ENCODE results near the gene BANF2. TPM values are rescaled to one million over a fixed set of nuclear protein-coding genes. Genes with fewer than 3 reads are reported as not detected.
"Not testable (repeated sequence)": the region's sequence is repeated elsewhere in the genome, so short reads cannot be mapped to it uniquely, and the experiment has no call there.

The BANF2 gene
- total RNA-seq, 1 experiment from 2014 or later = not detected

DNA sequence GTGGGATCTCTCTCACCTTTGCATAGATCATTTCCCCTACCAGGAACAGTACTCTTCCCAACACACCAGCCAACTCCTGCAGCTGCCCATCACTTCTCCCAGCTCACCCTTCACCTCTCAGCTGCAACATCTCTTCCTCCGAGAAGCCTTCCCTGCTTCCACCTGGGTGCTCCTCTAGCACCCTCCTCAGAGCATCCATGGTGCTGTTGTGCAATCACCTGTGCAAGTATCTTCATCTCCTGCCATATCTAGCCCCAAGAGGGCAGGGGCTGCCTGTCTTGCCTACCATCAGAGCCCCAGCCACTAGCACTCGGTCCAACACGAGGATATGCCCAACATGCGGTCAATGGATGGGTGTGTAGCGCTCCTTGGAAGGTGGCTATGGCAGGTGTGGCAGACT lies 75.8 kb downstream of the BANF2 start:
- no peaks in the 10 kb centered on the region for H3K9me3 ChIP-seq (ENCODE audit: low read length)
- TF ChIP-seq, protein P1, sequence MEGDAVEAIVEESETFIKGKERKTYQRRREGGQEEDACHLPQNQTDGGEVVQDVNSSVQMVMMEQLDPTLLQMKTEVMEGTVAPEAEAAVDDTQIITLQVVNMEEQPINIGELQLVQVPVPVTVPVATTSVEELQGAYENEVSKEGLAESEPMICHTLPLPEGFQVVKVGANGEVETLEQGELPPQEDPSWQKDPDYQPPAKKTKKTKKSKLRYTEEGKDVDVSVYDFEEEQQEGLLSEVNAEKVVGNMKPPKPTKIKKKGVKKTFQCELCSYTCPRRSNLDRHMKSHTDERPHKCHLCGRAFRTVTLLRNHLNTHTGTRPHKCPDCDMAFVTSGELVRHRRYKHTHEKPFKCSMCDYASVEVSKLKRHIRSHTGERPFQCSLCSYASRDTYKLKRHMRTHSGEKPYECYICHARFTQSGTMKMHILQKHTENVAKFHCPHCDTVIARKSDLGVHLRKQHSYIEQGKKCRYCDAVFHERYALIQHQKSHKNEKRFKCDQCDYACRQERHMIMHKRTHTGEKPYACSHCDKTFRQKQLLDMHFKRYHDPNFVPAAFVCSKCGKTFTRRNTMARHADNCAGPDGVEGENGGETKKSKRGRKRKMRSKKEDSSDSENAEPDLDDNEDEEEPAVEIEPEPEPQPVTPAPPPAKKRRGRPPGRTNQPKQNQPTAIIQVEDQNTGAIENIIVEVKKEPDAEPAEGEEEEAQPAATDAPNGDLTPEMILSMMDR (conservative IDR thresholded peaks at IDR 0.05; ENCODE audit: low read depth, low read length) = no peak
- TF ChIP-seq EZH2phosphoT487 (IDR thresholded peaks at IDR 0.05; ENCODE audit: borderline replicate concordance, low read length) (no peak), EZH2 (IDR thresholded peaks at IDR 0.05; ENCODE audit: low read length, unreplicated experiment) (no peak)
- no peaks in the 10 kb centered on the region for H3F3A ChIP-seq (ENCODE audit: low read length, unreplicated experiment)
- H3K27ac ChIP-seq (ENCODE audit: low read length) = no peak overlapping the region
- DNase-seq (no peak), ATAC-seq (no peak)
- ChIA-PET POLR2A (ENCODE audit: unreplicated experiment) (no interaction called here), CTCF (no interaction called here)
- no peaks in the 10 kb centered on the region for H3K27me3 ChIP-seq (ENCODE audit: low read length)
- no peaks in the 10 kb centered on the region for H3K4me1 ChIP-seq (ENCODE audit: insufficient read depth, low read length)
- no peak overlapping the region for H2AFZ ChIP-seq (ENCODE audit: low read length)
- no peak overlapping the region for H3K4me3 ChIP-seq (ENCODE audit: low read length)
- H4K20me1 ChIP-seq (ENCODE audit: low read length) = no peaks in the 10 kb centered on the region
- H3K4me2 ChIP-seq (ENCODE audit: low read length) = no peak overlapping the region
- no TSS peak for BruUV-seq (replicated peaks)
- H3K36me3 ChIP-seq (ENCODE audit: low read depth, low read length) = no peaks in the 10 kb centered on the region
- no peaks in the 10 kb centered on the region for H3K79me2 ChIP-seq (ENCODE audit: low read length)
- no peaks in the 10 kb centered on the region for H3K9me2 ChIP-seq (replicated peaks; ENCODE audit: low read length)
- intact Hi-C loops (cut with micrococcal nuclease) = no loop called here
- H3K9ac ChIP-seq (ENCODE audit: low read length) = no peak overlapping the region

DNA sequence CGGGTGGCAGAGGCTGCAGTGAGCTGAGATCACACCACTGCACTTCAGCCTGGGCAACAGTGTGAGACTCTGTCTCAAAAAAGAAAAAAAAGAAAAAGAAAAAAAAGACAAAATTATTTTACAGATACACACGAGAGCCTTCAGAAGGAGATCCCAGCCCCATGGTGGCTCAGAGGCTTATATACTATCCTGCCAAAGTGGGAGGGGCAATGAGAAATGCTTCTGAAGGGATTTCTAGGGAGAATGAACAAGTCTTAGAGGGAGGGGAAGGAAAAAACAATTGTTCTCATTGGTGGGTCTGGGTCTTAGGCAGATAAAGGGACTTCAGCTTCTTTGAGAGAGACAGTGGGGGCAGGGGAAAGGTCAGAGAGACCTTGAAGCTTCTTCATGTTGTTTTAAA lies 76.8 kb downstream of the BANF2 start:
- H3K9me3 ChIP-seq (ENCODE audit: low read length) = no peaks in the 10 kb centered on the region
- H3K4me1 ChIP-seq (ENCODE audit: insufficient read depth, low read length) = no peaks in the 10 kb centered on the region
- TF ChIP-seq EZH2phosphoT487 (IDR thresholded peaks at IDR 0.05; ENCODE audit: borderline replicate concordance, low read length) (no peak), EZH2 (IDR thresholded peaks at IDR 0.05; ENCODE audit: low read length, unreplicated experiment) (no peak)
- TF ChIP-seq, protein P1 (conservative IDR thresholded peaks at IDR 0.05; ENCODE audit: low read depth, low read length) = no peak
- DNase-seq (no peak), ATAC-seq (no peak)
- no peak overlapping the region for H3K27ac ChIP-seq (ENCODE audit: low read length)
- H3K79me2 ChIP-seq (ENCODE audit: low read length) = no peaks in the 10 kb centered on the region
- H3K36me3 ChIP-seq (ENCODE audit: low read depth, low read length) = no peaks in the 10 kb centered on the region
- no TSS peak for BruUV-seq (replicated peaks)
- H3K9me2 ChIP-seq (replicated peaks; ENCODE audit: low read length) = no peaks in the 10 kb centered on the region
- no peak overlapping the region for H3K4me2 ChIP-seq (ENCODE audit: low read length)
- intact Hi-C loops (cut with micrococcal nuclease) = no loop called here
- H3F3A ChIP-seq (ENCODE audit: low read length, unreplicated experiment) = no peaks in the 10 kb centered on the region
- no peaks in the 10 kb centered on the region for H4K20me1 ChIP-seq (ENCODE audit: low read length)
- ChIA-PET CTCF (no interaction called here), POLR2A (ENCODE audit: unreplicated experiment) (no interaction called here)
- H3K9ac ChIP-seq (ENCODE audit: low read length) = no peak overlapping the region
- H2AFZ ChIP-seq (ENCODE audit: low read length) = no peak overlapping the region
- no peak overlapping the region for H3K4me3 ChIP-seq (ENCODE audit: low read length)
- no peaks in the 10 kb centered on the region for H3K27me3 ChIP-seq (ENCODE audit: low read length)

DNA sequence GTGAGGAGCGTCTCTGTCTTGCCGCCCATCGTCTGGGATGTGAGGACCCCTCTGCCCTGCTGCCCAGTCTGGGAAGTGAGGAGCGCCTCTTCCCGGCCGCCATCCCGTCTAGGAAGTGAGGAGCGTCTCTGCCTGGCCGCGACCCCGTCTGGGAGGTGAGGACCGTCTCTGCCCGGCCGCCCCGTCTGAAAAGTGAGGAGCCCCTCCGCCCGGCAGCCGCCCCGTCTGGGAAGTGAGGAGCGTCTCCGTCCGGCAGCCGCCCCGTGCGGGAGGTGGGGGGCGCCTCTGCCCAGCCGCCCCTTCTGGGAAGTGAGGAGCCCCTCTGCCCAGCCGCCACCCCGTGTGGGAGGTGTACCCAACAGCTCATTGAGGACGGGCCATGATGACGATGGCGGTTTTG lies 79.2 kb downstream of the BANF2 start:
- H3K9me3 ChIP-seq (ENCODE audit: low read length); BruUV-seq (replicated peaks); H3K9me2 ChIP-seq (replicated peaks; ENCODE audit: low read length); POLR2A ChIA-PET (ENCODE audit: unreplicated experiment); DNase-seq; ATAC-seq; H3K4me1 ChIP-seq (ENCODE audit: insufficient read depth, low read length); H3K36me3 ChIP-seq (ENCODE audit: low read depth, low read length); intact Hi-C loops (cut with micrococcal nuclease); CTCF ChIA-PET; H3K9ac ChIP-seq (ENCODE audit: low read length); H3K4me3 ChIP-seq (ENCODE audit: low read length); H3K4me2 ChIP-seq (ENCODE audit: low read length); H3K27me3 ChIP-seq (ENCODE audit: low read length); H3K27ac ChIP-seq (ENCODE audit: low read length); H3K79me2 ChIP-seq (ENCODE audit: low read length); H2AFZ ChIP-seq (ENCODE audit: low read length); H3F3A ChIP-seq (ENCODE audit: low read length, unreplicated experiment); H4K20me1 ChIP-seq (ENCODE audit: low read length): not testable (repeated sequence)

Data from PC-3 (cell line).